ENCODE data around the gene FBXW9.
"Not testable (repeated sequence)": the region's sequence is repeated elsewhere in the genome, so short reads cannot be mapped to it uniquely, and the experiment has no call there.

The FBXW9 gene

GRCh38 chr19:12715102-12715501 lies 18.7 kb upstream of the FBXW9 start:
- no peak for DNase-seq (ENCODE audit: low read depth)

DNA sequence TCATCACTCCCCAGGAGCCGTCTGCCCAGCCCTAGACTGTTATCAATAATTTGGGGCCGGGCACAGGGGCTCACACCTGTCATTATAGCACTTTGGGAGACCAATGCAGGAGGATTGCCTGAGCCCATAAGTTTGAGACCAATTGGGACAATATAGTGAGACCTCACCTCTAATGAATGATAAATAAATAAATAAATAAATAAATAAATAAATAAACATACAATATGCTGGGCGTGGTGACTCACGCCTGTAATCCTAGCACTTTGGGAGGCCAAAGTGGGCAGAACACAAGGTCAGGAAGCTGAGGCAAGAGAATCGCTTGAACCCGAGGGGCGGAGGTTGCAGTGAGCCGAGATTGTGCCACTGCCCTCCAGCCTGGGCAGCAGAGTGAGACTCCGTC lies 16.9 kb upstream of the FBXW9 start:
- not testable (repeated sequence) for DNase-seq (ENCODE audit: low read depth)

DNA sequence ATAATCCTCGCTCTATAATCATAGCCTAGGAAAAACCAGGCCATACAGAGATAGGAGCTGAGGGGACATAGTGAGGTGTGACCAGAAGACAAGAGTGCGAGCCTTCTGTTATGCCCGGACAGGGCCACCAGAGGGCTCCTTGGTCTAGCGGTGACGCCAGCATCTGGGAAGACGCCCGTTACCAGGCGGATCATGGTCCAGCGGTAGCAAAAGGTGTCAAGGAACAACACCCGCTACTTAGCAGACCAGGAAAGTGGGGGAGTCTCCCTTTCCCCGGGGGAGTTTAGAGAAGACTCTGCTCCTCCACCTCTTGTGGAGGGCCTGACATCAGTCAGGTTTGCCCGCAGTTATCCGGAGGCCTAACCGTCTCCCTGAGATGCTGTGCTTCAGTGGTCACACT lies 15.6 kb upstream of the FBXW9 start:
- DNase-seq (ENCODE audit: low read depth) = not testable (repeated sequence)

DNA sequence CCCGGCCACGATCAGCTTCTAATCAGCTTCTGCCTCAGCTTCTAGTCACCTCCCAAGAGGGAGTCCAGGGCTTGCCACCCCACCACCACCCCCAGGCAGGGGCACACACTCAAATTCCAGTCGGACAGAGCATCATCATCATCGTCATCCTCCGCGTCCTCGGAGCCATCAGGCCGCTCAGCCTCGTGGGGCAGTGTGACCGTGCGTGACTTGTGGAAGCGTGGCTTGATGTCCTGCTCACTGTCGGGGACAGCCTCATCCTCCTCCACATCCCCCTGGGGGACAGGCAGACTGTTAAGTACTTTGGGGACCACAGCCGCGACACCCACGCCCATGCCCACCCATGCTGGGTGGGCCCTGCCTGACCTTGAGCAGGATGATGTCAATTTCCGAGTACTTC lies 14.8 kb upstream of the FBXW9 start:
- DNase-seq (ENCODE audit: low read depth) = no peak

DNA sequence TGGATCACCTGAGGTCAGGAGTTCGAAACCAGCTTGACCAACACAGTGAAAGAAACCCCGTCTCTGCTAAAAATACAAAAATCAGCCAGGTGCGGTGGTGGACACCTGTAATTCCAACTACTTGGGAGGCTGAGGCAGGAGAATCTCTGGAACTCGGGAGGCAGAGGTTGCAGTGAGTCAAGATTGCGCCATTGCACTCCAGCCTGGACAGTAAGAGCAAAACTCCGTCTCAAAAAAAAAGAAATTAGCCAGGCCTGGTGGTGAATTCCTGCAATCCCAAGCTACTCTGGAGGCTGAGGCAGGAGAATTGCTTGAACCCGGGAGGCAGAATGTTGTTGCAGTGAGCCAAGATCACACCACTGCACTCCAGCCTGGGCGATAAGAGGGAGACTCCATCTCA lies 12.2 kb upstream of the FBXW9 start:
- DNase-seq (ENCODE audit: low read depth) = no peak

GRCh38 chr19:12706332-12706718 lies 9.9 kb upstream of the FBXW9 start:
- DNase-seq (ENCODE audit: low read depth) = no peak

DNA sequence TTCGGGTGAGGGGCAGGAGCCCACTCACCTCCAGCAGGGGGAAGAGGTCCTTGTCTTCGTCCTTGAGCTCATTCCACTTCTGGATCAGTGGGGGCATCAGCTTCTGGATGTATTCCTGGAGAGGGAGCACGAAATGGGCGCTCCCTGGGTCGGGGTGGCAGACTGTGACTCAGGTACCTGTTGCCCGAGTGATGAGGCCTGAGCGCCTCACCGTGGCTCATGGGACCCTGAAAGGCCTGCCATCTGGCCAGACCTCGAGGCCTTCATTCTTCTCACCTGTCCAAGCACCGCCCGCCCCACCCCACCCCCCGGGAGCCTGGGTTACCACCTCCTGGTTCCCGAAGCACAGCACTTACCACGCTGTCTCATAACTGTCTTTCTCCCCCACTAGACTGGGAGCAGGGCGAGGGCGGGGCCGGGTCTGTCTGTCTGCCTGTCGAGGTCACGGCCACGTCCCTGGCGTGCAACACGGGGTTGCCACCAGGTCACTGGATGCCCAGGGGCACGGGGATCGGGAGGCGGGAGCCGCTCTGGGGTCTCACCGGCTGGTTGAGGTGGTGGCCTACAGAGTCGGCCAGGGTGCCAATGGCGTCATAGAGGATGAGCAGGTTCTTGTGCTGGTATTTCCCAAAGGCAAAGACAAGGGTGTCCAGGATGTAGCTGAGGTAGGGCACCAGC lies 9.4 kb upstream of the FBXW9 start:
- DNase-seq (ENCODE audit: low read depth) = no peak

GRCh38 chr19:12705169-12705568 lies 8.7 kb upstream of the FBXW9 start:
- DNase-seq (ENCODE audit: low read depth) = no peak

DNA sequence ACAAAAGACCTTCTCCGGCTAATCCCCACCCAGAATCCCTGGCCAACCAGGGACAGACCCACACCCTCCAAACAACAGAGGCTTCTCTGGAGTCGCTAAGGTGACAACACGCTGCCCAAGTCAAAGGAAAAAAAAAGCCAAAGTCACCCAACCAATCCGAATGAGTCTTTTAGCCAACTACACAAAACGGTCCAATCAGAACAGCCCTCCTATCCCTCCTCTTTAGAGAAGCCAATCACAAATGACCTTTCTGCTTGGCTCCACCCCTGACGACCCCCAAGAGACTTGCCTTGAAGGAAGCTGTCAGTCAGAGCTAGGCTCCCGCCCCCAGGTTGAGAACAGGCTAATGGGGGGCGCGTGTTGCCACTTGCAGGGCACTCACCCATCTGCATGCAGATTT lies 6.6 kb upstream of the FBXW9 start:
- peak; percentile 47 for DNase-seq (ENCODE audit: low read depth)

DNA sequence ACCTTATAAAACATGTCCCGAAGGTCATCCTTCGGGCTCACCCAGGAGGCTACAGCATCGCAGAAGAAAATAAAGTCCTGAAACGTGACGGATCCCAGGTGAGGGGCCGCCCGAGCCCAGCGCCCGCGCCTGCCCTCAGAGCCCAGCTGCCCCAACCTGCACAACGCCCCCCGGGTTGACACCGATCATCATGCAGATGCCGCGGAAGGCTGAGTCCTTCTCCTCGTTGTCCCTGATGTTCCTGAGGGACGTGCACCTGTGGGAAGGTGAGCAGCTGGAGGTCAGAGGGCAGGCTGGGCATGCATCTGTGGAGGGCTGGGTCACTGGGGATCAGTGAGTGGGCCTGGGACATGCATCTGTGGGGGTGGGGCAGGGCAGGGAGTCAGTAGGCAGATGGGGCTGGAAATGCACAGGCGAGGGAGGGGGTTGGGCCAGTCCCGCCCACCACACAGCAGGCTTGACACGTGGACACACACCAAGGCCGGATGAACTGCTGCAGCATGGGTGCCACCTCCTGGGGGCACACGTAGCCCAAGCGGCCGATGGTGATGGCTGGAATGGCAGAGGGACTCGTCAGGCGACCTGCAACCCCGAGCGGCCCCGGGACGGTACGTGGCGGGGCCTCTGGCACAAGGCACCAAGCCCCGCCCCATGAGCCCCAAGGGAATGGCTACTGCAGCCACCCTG lies 5.3 kb upstream of the FBXW9 start:
- no peak for DNase-seq (ENCODE audit: low read depth)

DNA sequence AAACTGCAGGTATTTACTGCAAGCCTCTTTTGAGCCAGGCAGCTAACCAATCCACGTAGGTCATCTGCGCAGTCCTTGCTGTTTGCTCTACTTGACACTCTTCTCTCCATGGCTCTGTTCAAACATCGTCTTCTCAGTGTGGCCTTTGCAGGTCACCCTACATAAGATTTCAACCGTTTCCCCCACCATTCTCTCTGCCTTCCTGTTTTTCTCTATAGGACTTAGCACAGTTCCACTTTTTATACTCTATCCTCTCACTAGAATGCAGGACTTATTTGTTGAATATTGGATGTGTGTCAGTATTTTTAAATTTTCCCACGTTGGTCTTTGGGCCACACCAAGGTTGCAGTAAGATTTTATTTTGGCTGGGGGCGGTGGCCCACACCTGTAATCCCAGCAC lies 1.7 kb upstream of the FBXW9 start:
- no peak for DNase-seq (ENCODE audit: low read depth)

DNA sequence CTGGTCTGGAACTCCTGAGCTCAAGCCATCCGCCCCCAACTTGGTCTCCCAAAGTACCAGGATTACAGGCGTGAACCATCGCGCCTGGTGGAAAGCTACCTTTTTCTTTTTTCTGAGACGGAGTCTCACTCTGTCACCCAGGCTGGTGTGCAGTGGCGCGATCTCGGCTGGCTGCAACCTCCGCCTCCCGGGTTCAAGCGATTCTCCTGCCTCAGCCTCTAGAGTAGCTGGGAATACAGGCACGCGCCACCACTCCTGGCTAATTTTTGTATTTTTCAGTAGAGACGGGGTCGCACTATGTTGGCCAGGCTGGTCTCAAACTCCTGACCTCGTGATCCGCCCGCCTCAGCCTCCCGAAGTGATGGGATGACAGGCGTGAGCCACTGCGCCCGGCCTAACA lies 994 bp upstream of the FBXW9 start:
- not testable (repeated sequence) for DNase-seq (ENCODE audit: low read depth)

- DNase-seq (ENCODE audit: low read depth) = peak; percentile 5
Observed at GRCh38 chr19:12695997-12696365, 450 bp downstream of the FBXW9 start.

DNA sequence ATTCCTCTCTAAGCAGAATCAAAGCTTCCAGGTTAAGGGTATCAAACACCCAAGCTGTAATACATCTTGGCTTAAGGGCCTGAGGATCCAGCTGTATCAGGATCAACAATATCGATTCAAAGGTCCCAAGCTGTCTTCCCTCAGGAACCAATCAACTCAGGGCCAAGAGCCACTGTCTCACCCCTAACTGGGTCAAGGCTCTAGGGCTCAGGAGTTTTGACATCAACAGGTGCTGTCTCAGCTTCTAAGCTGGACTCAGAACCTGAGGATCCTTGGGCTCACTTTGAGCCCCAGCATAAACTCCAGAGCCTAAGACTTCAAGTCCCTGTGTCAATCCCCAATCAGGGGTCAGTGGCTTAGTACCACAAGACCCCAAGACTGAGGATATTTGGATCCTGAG lies 917 bp downstream of the FBXW9 start:
- no peak for DNase-seq (ENCODE audit: low read depth)

- DNase-seq (ENCODE audit: low read depth) = no peak
Observed at GRCh38 chr19:12695096-12695495, 1.3 kb downstream of the FBXW9 start.

GRCh38 chr19:12694641-12695040 lies 1.8 kb downstream of the FBXW9 start:
- no peak for DNase-seq (ENCODE audit: low read depth)

- no peak for DNase-seq (ENCODE audit: low read depth)
Observed at GRCh38 chr19:12692960-12693359, 3.5 kb downstream of the FBXW9 start.

DNA sequence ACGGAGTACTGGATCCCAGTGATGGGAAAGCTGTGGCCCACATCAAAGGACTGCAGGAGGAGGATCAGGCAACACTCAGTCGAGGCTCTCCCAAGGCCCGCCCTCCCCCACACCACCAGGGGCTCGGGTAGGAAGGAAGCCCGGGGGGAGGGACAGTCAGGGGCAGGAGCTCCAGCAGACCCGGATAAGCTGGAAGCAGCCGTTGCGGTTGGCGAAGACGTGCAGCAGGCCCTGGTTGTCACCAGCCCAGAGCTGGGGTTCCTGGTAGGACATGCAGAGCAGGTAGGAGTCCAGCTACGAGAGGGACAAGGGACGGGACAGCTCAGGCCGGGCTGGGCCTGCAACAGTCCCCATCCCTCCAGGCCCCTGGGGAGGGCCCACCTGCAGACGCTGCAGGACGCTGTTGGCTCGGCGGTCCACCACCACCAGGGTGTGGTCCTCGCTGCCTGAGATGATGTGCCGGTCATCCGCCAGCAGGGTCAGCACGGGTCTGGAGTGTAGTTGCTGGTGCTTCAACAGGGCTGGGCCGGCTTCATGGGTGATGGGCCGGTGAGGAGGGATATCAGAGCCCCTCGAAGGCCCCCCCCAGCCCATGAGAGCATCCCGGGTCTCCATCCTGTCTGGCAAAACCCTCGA lies 6.7 kb downstream of the FBXW9 start:
- DNase-seq (ENCODE audit: low read depth) = no peak

DNA sequence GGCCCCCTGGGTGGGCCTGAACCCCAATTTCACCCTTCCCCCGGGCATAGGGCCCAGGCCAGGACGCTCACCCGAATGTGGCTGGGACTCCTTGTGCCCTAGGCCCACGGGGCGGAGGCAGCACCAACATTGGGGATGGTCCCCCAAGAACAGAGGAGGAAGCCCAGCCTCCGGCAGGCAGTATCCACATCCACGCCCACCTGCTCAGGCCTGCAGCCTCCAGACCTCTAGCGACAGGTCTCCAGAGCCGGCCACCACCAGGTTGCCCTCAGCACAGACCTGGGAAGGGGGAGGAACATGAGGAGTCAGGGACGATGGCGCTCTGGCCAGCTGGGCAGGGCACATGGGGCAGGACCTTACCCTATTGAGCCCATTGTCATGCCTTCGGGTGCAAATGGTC lies 7.4 kb downstream of the FBXW9 start:
- no peak for DNase-seq (ENCODE audit: low read depth)

- DNase-seq (ENCODE audit: low read depth) = no peak
Observed at GRCh38 chr19:12687496-12688196, 8.8 kb downstream of the FBXW9 start, which contains the start of gene GNG14. Gene GNG14, plus strand, starts transcription at chr19:12687998. Its CDS starts 51 bp downstream, at chr19:12688049.

DNA sequence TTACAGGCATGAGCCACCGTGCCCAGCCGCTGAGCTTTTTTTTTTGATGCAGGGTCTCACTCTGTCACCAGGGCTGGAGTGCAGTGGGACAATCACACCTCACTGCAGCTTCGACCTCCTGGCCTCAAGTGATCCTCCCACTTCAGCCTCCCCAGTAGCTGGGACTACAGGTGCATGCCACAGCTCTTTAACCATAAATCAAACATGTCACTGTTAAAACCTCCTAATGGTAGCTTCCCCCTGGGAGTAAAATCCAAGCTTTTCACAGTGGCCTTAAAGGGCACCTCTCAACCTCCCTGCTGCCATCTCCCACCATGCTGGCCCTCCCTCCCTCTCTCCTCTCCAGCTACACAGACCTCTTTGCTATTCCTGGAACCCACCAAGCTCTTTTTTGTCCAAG lies 10.6 kb downstream of the FBXW9 start:
- DNase-seq (ENCODE audit: low read depth) = no peak

DNA sequence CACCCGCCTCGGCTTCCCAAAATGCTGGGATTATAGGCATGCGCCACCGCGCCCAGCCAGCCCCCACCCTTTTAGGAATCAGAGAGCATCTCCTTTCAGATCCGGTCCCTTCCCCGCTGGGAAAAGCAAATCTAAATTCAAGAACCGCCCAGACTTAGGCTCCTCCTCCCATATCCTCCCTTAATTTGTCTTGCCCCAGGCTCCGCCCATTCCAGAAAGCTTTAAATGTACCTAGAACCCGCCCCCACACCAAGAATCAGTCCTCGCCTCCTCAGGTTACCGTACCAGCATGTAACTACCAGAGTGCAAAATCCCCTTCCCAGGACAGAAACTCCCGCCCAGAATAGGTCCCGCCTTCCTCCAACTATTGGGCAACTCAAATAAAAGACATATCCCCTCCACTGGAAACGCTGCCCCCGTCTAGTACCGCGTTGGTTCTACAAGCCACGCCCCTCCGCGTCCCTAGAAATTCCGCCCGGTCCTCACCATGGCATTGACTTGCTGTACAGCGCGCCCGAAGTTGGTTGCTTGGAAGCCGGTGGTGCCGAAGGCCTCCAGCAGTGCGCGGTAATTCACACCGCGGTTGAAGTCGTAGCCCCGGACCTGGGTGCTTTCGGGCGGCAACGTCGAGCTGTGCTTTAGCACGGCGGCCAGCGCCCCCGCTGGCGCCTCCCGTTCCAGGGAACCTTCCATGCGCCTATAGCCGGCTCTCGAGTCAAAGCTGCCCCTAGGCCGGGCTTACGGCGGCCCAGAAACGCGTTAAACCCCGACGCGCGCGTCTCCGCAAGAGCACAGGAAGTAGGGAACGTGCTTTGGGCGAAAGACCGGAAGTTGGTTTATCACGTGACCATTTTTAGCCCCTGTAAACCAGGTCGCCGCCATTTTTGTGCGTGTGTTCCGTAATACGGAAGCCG lies 15.1 kb downstream of the FBXW9 start, which contains the start of gene DHPS:
Gene DHPS (minus strand): TSS at position 807 of the 914 bp plus-strand sequence. CDS start 114 bp downstream, at position 693.
- DNase-seq (ENCODE audit: low read depth) = peak; percentile 99

Measured in iris pigment epithelial cell (primary cell).